IPS-20b (cell line): ENCODE data around the gene ZNF407.

ENCODE experiments used
- H3K27ac ChIP-seq: one replicate; pipeline ENCODE4 v1.5.1; 2013; ENCODE audit warnings: low read length
- H3K27me3 ChIP-seq: 2 replicates; pipeline ENCODE4 v1.6.1; 2013; ENCODE audit warnings: mild to moderate bottlenecking, low read length, inconsistent platforms; ENCODE audit not compliant: insufficient read depth
- H3K36me3 ChIP-seq: 2 replicates; pipeline ENCODE4 v1.6.1; 2013; ENCODE audit warnings: low read depth, mild to moderate bottlenecking, inconsistent platforms, low read length, moderate library complexity; ENCODE audit not compliant: insufficient read depth
- H3K4me1 ChIP-seq: 2 replicates; pipeline ENCODE4 v1.6.1; 2013; ENCODE audit warnings: mild to moderate bottlenecking, control low read depth, inconsistent platforms, low read length, moderate library complexity; ENCODE audit not compliant: insufficient read depth
- H3K4me3 ChIP-seq: 2 replicates; pipeline ENCODE4 v1.5.1; 2013; ENCODE audit warnings: mild to moderate bottlenecking, low read length, inconsistent platforms
- H3K9ac ChIP-seq: 2 replicates; pipeline ENCODE4 v1.6.1; 2013; ENCODE audit warnings: low read depth, mild to moderate bottlenecking, inconsistent platforms, low read length, moderate library complexity
- H3K9me3 ChIP-seq: 2 replicates; pipeline ENCODE4 v1.6.1; 2013; ENCODE audit warnings: mild to moderate bottlenecking, low read depth, low read length, inconsistent platforms; ENCODE audit not compliant: insufficient read depth

Gene ZNF407

GRCh38 chr18:75036917-75037688 lies 439.4 kb downstream of the ZNF407 start:
- Histone ChIP-seq H3K36me3 (no peaks in the 10 kb centered on the region), H3K27ac (no peak overlapping the region), H3K4me1 (no peaks in the 10 kb centered on the region), H3K9ac (no peak overlapping the region), H3K4me3 (no peak overlapping the region), H3K27me3 (no peaks in the 10 kb centered on the region), H3K9me3 (no peaks in the 10 kb centered on the region)

GRCh38 chr18:75037689-75037955 lies 440.0 kb downstream of the ZNF407 start:
- Histone ChIP-seq H3K27ac (no peak overlapping the region), H3K27me3 (no peaks in the 10 kb centered on the region), H3K9me3 (no peaks in the 10 kb centered on the region), H3K9ac (no peak overlapping the region), H3K4me1 (no peaks in the 10 kb centered on the region), H3K4me3 (no peak overlapping the region), H3K36me3 (no peaks in the 10 kb centered on the region)

GRCh38 chr18:75041586-75041985 lies 443.9 kb downstream of the ZNF407 start:
- Histone ChIP-seq H3K27me3 (no peaks in the 10 kb centered on the region), H3K9me3 (no peaks in the 10 kb centered on the region)

GRCh38 chr18:75043478-75043877 lies 445.8 kb downstream of the ZNF407 start:
- no peak overlapping the region for H3K27ac ChIP-seq
- no peak overlapping the region for H3K4me3 ChIP-seq

More at GRCh38 chr18:75041586-75041985, 443.9 kb downstream of the ZNF407 start:
- no peak overlapping the region for H3K4me3 ChIP-seq
- no peaks in the 10 kb centered on the region for H3K36me3 ChIP-seq
- H3K27ac ChIP-seq = no peak overlapping the region
- H3K4me1 ChIP-seq = no peaks in the 10 kb centered on the region
- H3K9ac ChIP-seq = no peak overlapping the region

GRCh38 chr18:75044296-75044695 lies 446.6 kb downstream of the ZNF407 start:
- H3K27me3 ChIP-seq = no peaks in the 10 kb centered on the region
- H3K4me3 ChIP-seq = no peak overlapping the region
- no peak overlapping the region for H3K9ac ChIP-seq
- H3K4me1 ChIP-seq = no peaks in the 10 kb centered on the region
- no peaks in the 10 kb centered on the region for H3K36me3 ChIP-seq
- H3K9me3 ChIP-seq = no peaks in the 10 kb centered on the region
- H3K27ac ChIP-seq = no peak overlapping the region

More at GRCh38 chr18:75043478-75043877, 445.8 kb downstream of the ZNF407 start:
- Histone ChIP-seq H3K9me3 (no peaks in the 10 kb centered on the region), H3K36me3 (no peaks in the 10 kb centered on the region), H3K9ac (no peak overlapping the region), H3K27me3 (no peaks in the 10 kb centered on the region), H3K4me1 (no peaks in the 10 kb centered on the region)

GRCh38 chr18:75044791-75045190 lies 447.1 kb downstream of the ZNF407 start:
- Histone ChIP-seq H3K9ac (no peak overlapping the region), H3K36me3 (no peaks in the 10 kb centered on the region), H3K4me1 (no peaks in the 10 kb centered on the region), H3K4me3 (no peak overlapping the region), H3K27ac (no peak overlapping the region), H3K27me3 (no peaks in the 10 kb centered on the region), H3K9me3 (no peaks in the 10 kb centered on the region)

GRCh38 chr18:75045272-75045671 lies 447.6 kb downstream of the ZNF407 start:
- Histone ChIP-seq H3K27me3 (no peaks in the 10 kb centered on the region), H3K9ac (no peak overlapping the region), H3K4me1 (no peaks in the 10 kb centered on the region), H3K4me3 (no peak overlapping the region), H3K36me3 (no peaks in the 10 kb centered on the region), H3K9me3 (no peaks in the 10 kb centered on the region), H3K27ac (no peak overlapping the region)

- H3K4me1 ChIP-seq = no peaks in the 10 kb centered on the region
- no peaks in the 10 kb centered on the region for H3K27me3 ChIP-seq
- no peaks in the 10 kb centered on the region for H3K36me3 ChIP-seq
- no peaks in the 10 kb centered on the region for H3K9me3 ChIP-seq
- H3K27ac ChIP-seq = no peak overlapping the region
- H3K9ac ChIP-seq = no peak overlapping the region
- no peak overlapping the region for H3K4me3 ChIP-seq
These were observed 449.7 kb downstream of the ZNF407 start for GRCh38 chr18:75047240-75047961.

- Histone ChIP-seq H3K4me1 (no peaks in the 10 kb centered on the region), H3K27ac (no peak overlapping the region)
These were observed 451.2 kb downstream of the ZNF407 start for GRCh38 chr18:75048776-75049454.

GRCh38 chr18:75049455-75049789 lies 451.8 kb downstream of the ZNF407 start:
- no peaks in the 10 kb centered on the region for H3K4me1 ChIP-seq
- no peak overlapping the region for H3K9ac ChIP-seq
- no peaks in the 10 kb centered on the region for H3K27me3 ChIP-seq
- no peaks in the 10 kb centered on the region for H3K36me3 ChIP-seq
- H3K9me3 ChIP-seq = no peaks in the 10 kb centered on the region
- H3K27ac ChIP-seq = no peak overlapping the region
- H3K4me3 ChIP-seq = no peak overlapping the region

More at GRCh38 chr18:75048776-75049454, 451.2 kb downstream of the ZNF407 start:
- Histone ChIP-seq H3K9me3 (no peaks in the 10 kb centered on the region), H3K27me3 (no peaks in the 10 kb centered on the region), H3K4me3 (no peak overlapping the region), H3K9ac (no peak overlapping the region), H3K36me3 (no peaks in the 10 kb centered on the region)

- Histone ChIP-seq H3K27ac (no peak overlapping the region), H3K4me3 (no peak overlapping the region), H3K9me3 (no peaks in the 10 kb centered on the region), H3K9ac (no peak overlapping the region), H3K36me3 (no peaks in the 10 kb centered on the region), H3K27me3 (no peaks in the 10 kb centered on the region), H3K4me1 (no peaks in the 10 kb centered on the region)
These were observed 454.1 kb downstream of the ZNF407 start for GRCh38 chr18:75051757-75052156.

GRCh38 chr18:75052475-75052874 lies 454.8 kb downstream of the ZNF407 start:
- no peaks in the 10 kb centered on the region for H3K4me1 ChIP-seq
- no peak overlapping the region for H3K27ac ChIP-seq
- no peak overlapping the region for H3K9ac ChIP-seq
- no peaks in the 10 kb centered on the region for H3K27me3 ChIP-seq
- no peaks in the 10 kb centered on the region for H3K9me3 ChIP-seq
- H3K36me3 ChIP-seq = no peaks in the 10 kb centered on the region
- H3K4me3 ChIP-seq = no peak overlapping the region
